Fibroblast of the conjunctiva (primary cell): ENCODE results near the gene SLC25A26.
"Not testable (repeated sequence)": the region's sequence is repeated elsewhere in the genome, so short reads cannot be mapped to it uniquely, and the experiment has no call there.

Source experiments
- DNase-seq: peaks from one replicate; pipeline ENCODE4 v3.0.0-alpha.2; 2010; ENCODE audit warnings: low read depth

Gene SLC25A26, protein sequence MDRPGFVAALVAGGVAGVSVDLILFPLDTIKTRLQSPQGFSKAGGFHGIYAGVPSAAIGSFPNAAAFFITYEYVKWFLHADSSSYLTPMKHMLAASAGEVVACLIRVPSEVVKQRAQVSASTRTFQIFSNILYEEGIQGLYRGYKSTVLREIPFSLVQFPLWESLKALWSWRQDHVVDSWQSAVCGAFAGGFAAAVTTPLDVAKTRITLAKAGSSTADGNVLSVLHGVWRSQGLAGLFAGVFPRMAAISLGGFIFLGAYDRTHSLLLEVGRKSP

DNA sequence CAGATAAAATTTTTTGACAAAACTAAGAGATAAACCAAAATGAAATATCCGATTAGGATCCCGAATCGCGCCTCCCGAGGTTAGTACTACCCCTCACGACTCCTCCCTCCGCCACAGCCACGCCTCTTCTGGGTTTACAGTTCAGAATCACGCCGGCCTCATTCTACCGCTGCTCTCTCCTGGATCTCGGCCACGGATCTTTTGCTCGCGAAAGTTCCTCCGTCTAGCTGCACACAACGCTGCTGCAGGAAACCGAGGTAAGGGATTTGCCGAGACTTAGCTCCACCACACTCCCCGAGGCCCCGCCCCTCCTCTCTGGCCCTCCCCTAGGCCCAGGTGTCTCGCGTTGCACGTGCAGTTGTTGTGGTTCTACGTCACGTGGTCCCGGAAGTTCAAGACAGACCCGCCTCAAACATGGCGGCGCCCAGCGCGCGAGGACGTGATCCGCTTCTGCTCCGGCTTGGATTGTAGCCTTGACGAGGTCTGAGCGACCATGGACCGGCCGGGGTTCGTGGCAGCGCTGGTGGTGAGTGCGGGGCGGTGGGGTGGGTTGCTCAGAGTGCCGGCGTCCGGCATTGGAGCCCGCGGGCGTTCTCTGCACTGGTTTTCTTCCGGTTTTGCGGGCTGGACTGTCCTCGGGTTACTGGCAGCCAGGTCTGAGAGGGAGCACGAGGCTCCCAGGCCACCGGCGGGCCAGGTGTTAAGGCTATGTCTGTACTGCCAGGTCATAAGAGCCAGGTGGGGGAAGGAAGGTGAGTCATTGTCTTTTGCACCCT is at the start of gene SLC25A26:
SLC25A26 (plus strand) TSS at position 400 of the 776 bp plus-strand sequence; CDS start at position 494, 94 bp downstream.
- DNase-seq, result peak; percentile 82

DNA sequence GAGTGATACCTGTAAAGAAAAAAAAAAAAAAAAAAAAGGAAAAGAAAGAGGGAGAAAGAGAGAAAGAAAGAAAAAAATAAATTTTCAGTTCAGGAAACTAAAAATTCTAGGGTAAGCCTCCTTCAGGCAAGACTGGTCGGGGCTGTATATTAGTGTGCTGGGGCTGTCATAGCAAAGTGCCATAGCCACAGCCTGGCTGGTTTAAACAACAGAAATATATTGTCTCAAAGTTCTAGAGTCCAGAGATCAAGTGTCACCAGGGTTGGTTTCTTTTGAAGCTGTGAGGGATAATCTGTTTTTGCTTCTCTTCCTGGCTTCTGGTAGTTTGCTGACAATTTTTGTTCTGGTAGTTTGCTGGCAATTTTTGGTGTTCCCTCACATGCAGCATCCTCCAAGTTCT is 48.4 kb upstream of the SLC25A26 start:
- no peak for DNase-seq

DNA sequence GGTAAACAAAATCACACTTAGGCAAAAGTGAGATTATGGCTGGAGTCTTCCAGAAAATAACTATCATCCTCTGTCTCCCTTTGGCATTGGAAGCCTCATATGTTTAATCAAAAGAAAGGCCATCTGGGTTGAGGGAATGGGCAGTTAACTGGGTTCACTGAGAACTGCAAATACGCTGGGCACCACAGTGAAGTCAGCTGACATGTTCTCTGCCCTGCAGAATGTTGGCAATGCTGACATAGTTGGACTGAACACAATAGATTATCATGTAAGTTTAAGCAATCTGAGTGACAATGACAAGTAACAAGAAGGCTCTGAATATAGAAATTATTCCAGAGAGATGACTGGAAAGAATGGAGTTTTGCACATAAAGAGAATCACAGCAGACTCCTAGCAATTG is 43.8 kb upstream of the SLC25A26 start:
- no peak for DNase-seq

DNA sequence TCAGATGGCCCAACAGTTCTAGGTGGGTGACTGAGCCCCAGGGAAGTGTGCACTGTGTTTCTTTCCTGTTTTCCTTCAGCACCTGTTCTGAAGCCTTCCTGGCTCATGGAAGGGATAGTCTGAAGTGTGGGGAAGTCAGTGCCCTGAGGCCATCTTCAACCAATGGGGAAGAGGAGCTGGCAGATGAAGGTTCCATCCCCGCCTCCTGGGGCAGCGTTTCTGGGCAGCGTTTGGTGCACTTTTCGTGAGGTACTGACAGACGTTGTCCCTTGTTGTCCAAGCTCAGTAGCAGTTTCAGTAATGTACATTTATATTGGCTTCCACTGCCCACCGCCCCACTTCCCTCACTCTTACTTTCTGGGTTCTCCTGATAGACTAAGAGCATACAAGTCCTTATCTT is 42.6 kb upstream of the SLC25A26 start:
- no peak for DNase-seq

DNA sequence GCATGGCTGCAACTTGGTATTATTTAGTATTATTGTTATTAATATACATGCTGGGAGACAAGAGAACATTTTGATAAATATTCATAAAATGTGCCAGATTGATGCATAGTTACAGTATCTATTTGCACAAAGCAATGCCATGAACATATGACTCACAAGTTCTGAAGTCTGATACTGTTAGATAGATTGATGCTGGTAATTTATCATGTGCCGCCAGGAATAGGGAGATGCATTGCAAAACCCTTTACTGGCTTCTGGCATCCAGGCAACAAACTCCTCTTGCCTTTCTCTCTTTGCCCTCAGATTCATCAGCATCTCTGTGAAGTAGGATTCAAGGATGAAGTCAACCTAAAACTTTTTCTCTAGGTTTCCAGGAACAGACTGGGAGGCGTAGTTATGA is 41.0 kb upstream of the SLC25A26 start:
- DNase-seq, result no peak

DNA sequence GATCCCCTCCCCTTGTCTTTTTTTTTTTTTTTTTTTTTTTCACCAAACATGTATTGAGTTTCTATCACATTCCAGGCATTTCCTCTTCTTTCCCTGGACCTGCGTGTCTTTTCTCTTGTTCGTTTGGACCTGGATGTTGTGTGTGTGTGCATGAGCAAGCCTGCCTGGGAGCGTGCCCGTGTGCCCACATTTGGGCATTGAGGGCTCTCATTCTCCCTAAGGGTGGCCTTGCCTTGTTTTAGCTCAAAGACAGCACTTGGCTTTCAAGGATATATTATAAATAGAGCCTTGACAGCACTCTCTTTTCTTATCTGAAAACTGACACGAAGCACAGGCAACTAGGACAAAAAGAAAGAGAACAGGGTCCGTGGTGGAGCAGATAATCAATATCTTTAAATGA is 39.0 kb upstream of the SLC25A26 start:
- no peak for DNase-seq

DNA sequence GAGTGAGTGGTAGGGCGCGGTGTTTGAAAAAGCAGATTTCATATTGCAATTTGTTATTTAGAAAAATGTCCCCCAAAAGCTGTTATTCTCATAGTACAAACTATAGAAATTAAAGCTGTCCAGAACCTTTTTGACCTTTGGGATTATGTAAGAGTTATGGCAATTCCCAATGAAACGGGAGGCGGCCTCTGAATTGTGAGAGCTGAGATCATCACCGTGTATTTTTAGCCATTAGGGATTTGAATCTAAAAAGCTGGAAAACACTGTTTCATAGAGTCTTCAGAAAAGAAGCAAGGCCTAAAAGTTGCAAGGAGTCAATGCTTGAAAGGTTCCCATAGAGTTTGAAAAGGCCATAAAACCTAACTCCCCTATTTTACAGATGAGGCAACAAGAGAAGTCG is 38.6 kb upstream of the SLC25A26 start:
- no peak for DNase-seq

DNA sequence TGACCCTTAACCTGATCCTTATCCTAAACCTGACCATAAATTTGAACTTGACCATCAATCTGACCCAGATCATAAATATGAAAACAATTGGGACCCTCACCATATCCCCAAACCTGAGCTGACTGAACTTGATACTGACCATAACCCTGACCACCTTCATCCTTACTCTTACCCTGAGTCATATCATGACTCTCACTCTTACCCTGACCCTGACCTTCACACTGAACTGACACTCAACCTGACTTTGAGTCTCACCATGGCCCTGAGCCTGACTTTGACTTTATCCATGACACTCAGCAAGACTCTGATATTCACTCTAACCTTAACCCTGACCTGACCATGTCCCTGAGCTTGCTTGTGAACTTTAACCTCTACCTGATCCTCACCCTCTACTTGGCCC is 34.3 kb upstream of the SLC25A26 start:
- DNase-seq, result no peak

DNA sequence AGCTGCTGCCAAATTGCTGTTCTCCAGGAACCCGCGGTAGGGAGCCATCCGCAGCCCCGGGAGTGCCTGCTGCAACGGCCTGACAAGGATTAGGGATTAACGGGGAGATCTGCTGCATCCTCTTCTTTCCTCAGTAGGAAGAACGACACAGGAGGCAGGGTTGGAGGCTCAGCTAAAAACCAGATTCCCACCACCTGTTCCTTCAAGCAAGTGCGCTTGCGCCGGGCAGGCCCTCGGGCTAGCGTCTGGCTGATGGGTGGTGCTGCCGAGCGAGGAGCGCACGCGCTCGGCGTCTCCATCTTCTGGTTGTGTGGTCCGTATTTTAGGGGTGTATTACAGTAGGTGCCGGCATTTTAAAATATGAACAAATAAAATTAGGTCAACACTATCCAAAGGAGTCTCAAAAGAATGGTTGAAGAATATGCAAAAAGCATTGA is 25.4 kb upstream of the SLC25A26 start:
- peak; percentile 20 for DNase-seq

DNA sequence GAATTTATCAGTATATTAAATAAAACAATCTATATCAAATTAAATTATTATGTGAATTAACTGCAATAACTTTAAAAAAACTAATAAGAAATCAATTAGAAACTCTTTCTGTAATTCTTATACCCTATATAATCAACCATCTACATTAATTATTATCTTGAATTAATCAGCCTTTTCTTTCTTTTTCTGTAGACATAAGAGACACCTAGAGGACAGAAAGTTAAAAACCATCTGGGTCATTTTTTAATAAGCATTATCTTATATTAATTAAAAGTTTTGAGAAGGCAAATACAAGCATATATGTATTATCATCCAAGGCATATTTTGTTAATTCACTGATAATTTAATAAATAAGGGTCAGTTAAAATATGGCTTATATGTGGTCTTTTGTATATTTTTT is 24.2 kb upstream of the SLC25A26 start:
- DNase-seq, result no peak

DNA sequence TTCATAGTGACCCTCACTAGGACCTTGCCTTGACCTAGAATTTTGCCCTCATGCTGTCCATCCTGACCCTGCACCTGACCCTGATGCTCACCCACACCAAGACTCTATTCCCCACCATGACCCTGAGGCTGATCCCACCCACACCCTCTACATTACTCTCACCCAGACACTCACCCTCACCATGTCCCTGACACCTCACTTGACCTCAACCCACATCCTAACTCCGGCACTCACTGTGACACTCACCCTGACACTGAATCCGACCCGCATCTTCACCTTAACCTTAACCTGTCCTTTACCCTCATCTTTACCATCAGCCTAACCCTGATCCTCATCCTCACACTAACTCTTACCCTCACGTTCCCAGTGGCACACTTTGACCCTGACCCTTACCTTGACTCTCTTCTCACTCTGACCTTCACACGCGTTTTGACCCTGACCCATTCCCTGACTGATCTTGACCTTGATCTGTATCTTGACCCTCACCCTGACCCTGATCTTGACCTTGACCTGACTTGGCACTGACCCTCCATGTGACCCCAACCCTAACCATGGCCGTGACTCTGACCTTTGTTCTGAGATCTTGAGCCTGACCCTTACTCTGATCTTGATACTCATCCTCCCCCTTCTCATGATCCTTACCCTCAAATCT is 22.2 kb upstream of the SLC25A26 start:
- no peak for DNase-seq

DNA sequence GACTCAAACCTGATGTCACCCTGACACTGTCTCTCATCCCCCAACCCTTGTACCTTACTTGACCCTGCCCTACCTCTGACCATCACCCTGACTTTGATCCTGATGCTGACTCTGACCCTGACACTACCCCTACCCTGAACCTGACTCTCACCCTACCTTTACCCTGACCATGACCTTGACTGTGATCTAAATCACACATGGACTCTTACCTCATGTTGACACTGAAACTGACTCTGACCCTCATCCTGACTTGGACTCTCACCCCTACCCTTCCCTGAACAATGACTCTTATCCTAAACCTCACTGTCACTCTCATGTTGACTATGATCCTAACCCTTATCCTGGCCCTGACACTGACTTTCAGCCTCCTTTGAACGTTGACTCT is 21.7 kb upstream of the SLC25A26 start:
- DNase-seq, result no peak

DNA sequence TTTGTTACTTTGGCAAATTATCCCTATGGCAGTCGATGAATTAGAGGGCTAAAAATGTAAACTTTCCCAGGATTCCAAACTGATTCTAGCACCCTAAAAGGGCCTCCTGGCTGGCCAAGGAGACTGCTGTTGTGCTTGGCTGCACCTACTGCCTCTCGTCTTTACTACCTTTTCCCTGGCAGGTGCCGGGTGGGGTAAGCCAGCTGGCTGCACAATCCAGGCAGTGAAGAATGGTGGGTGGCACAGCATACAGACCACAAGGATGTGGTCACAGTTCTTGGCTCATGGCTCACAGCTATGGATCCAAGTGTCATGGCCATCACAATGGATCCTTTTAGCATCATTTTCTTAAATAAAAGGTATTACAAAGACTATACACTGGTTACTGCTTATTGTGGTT is 20.7 kb upstream of the SLC25A26 start:
- no peak for DNase-seq

DNA sequence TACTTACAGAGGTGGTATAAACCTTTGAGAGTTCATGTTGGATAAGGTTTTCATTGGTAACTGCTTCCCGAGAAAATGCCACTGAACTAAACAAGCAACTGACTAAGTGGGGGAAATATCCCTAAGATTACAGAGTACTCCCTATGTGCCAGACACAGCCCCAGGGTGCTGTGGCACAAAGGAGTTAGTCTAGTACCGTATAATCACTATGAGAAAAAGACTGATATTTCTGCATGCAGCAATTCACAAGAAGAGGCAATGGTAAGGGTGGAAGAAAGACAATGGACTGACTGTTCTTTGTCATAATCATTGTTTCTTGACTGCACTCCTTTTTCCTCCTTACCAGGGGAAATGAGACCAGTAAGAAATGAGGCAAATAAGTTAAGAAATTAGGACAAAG is 20.0 kb upstream of the SLC25A26 start:
- DNase-seq, result no peak

DNA sequence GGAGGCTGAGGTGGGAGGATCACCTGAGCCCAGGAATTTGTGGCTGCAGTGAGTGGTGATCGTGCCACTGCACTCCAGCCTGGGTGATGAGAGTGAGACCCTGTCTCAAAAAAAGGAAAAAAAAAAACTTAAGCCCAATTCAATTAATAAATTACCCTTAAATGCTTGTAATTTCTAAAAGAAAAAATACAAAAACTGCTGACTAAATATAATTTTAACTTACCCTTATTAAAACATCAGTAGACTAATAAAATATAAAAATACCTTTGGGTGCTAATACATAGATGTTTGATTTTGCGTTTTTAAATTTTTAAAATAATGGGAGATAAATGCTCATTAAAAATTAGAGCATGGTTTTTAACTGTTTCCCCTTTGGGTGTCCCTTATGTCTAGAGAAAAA is 17.5 kb upstream of the SLC25A26 start:
- no peak for DNase-seq

DNA sequence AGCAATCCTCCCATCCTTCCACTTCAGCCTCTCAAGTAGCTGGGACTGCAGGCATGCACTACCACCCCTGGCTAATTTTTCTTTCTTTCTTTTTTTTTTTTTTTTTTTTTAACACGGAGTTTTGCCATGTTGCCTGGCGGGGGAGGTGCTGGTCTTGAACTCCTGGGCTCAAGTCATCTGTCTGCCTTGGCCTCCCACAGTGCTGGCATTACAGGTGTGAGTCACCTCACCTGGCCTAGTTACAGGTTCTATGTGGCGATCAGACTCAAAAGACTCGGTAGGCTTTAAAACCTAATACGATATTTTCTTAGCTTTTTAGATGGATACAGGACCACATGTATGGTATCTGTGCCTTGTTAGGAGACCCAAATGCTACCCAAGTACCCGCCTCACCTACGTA is 14.0 kb upstream of the SLC25A26 start:
- no peak for DNase-seq

DNA sequence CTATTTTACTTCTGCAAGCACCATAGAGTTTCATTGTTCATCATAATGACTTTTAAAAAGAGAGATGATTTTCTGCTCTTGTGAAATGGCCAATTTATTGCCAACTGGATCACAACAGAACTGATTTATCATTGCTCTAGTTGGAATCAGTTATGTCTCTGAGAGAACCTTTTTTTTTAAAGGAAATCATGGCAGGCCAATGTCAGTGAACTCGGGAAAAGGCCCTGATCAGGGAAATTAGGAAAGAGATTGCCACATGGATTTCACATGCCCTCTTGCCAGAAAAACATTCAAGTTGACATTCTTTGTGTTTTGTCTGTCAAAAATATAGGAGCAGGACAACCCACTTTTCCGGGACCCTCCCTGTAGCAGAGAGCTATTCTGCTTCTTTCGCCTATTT is 12.6 kb upstream of the SLC25A26 start:
- no peak for DNase-seq

DNA sequence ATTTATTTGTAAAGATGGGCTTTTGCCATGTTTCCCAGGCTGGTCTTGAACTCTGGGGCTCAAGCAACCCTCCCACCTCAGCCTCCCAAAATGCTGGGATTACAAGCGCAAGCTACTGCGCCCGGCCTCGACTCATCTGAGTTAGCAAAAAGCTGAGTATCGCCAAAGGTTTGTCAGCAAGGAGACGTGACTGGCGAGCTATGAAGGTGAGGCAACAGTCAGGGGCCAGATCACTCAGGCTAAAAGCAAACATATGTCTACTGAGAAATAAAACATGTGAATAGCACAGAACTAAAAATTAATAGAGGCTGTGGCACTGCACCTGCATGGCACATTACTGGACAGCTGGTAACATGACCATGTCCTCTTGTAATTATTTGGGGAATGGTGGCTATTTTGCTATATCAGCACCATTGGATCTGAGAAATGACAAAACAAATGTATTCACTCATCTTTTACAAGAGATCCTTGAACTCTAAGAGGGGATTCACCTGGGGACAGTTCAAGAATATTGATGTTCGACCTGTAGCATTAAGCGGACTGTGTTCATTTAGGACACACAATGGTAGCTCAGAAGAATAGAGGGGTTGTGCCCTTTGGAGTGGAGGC is 10.0 kb upstream of the SLC25A26 start:
- no peak for DNase-seq

DNA sequence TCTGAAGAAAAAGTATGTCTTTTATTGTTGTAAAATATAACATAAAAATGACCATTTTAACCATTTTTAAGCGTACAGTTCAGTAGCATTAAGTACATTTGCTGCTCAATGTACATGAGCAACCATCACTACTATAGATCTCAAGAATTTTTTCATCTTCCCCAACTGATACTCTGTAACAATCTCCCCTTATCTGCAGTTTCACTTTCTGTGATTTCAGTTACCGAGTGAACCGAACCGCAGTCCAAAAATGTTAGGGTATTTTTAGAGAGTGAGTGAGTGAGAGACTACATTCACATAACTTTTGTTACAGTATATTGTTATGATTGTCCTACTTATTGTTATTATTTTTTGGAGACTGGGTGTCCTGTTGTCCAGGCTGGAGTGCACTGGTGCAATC is 9.0 kb upstream of the SLC25A26 start:
- DNase-seq, result no peak

DNA sequence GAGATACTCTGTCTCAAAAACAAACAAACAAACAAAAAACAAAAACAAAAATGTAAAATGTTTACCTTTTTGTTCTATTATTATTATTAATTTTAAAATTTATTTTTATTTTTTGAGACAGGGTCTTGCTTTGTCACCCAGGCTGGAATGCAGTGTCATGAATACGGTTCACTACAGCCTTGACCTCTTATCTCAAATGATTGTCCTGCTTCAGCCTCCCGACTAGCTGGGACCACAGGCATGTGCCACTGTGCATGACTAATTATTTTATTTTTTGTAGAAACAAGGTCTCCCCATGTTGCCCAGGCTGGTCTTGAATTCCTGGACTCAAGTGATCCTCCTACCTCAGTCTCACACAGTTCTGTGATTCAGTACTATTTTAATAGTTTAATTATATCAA is 5.7 kb upstream of the SLC25A26 start:
- DNase-seq, result no peak

DNA sequence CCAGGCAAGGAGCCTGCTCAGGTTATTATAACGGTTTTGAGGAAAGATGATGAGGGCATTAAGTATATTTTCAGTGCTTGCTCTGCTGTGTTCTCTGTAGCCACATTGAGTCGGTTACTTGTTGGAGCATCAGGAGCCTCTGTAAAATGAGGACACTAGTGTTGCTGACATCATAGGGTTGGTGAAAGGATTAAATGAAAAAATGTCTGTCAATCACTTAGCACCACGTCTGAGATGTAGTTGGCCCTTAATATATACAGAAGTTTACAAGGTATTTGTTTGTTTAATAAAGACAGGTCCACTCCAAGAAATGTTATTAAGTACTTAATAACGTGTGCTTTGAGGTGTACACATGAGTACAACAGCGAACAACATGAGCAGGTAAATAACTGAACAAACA is 735 bp upstream of the SLC25A26 start:
- no peak for DNase-seq

DNA sequence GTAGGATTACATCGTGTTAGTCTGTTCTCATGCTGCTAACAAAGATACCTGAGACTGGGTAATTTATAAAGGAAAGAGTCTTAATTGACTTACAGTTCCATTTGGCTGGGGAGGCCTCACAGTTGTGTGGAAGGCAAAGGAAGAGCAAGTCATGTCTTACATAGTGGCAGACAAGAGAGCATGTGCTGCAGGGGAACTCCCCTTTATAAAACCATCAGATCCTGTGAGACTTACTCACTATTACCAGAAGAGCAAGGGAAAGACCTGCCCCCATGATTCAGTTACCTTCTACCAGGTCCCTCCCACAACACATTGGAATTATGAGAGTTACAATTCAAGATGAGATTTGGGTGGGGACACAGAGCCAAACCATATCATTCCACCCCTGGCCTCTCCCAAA is 3.4 kb downstream of the SLC25A26 start:
- DNase-seq, result no peak

DNA sequence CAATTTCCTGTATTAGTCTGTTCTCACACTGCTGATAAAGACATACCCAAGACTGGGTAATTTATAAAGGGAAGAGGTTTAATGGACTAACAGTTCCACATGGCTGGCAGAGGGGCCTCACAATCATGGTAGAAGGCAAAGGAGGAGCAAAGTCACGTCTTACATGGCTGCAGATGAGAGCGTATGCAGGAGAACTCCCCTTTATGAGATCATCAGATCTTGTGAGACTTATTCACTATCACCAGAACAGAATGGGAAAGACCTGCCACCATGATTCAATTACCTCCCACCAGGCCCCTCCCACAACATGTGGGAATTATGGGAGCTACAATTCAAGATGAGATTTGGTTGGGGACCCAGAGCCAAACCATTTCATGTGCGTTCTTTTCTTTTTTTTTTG is 5.3 kb downstream of the SLC25A26 start:
- not testable (repeated sequence) for DNase-seq
